PC-3 (cell line): ENCODE data around the gene TERF2IP.

Source experiments
- EZH2 ChIP-seq: fragments of 300-600 bp; sonication (generic); IDR thresholded peaks from one replicate; pipeline ENCODE4 v1.6.1; 2017; ENCODE audit warnings: antibody characterized with exemption, mild to moderate bottlenecking, low read length; ENCODE audit not compliant: unreplicated experiment
- EZH2phosphoT487 ChIP-seq: fragments of 300-600 bp; sonication (generic); IDR thresholded peaks from 2 replicates; pipeline ENCODE4 v1.6.1; 2018; ENCODE audit warnings: mild to moderate bottlenecking, antibody characterized with exemption, low read length, borderline replicate concordance
- TF ChIP-seq, protein P1 (sequence below): fragments of 300-600 bp; sonication (generic); conservative IDR thresholded peaks from 2 replicates; pipeline ENCODE4 v1.5.1; 2017; ENCODE audit warnings: antibody characterized with exemption, low read depth, mild to moderate bottlenecking, low read length

DNA sequence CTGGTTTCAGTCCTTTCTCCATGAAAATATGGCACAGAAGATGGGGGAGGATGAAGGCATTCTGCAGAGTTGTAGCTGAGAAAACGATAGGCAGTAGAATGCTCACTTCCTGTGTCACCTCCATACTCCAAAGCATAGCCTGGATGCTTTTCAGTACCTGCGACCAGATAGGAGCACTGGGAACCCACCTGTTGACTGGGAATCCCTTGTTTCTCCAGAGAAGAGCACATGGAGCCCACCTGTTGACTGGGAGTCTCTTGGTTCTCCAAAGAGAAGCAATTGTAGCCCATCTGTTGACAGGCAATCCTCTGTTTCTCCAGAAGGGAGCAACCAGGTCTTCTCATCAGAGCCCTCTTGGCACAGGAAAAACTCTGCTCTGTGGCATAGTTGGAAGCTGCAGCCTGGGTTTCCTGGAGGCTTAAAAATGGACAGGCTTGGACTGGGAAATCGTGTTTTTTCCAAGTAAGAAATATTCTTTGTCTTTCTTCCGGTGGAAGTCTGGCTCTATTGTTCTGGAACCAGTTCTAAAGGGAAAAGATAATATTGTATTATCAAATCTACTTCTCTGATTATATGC, 13.2 kb downstream of the TERF2IP start:
- TF ChIP-seq EZH2 (no peak), EZH2phosphoT487 (no peak)
- TF ChIP-seq, protein P1, sequence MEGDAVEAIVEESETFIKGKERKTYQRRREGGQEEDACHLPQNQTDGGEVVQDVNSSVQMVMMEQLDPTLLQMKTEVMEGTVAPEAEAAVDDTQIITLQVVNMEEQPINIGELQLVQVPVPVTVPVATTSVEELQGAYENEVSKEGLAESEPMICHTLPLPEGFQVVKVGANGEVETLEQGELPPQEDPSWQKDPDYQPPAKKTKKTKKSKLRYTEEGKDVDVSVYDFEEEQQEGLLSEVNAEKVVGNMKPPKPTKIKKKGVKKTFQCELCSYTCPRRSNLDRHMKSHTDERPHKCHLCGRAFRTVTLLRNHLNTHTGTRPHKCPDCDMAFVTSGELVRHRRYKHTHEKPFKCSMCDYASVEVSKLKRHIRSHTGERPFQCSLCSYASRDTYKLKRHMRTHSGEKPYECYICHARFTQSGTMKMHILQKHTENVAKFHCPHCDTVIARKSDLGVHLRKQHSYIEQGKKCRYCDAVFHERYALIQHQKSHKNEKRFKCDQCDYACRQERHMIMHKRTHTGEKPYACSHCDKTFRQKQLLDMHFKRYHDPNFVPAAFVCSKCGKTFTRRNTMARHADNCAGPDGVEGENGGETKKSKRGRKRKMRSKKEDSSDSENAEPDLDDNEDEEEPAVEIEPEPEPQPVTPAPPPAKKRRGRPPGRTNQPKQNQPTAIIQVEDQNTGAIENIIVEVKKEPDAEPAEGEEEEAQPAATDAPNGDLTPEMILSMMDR = no peak
